GM12892 (cell line): ENCODE results near the gene CNGA3.
"Not testable (repeated sequence)": the region's sequence is repeated elsewhere in the genome, so short reads cannot be mapped to it uniquely, and the experiment has no call there.

Source experiments
- POLR2A ChIP-seq: IDR thresholded peaks from 2 replicates; pipeline ENCODE4 v1.6.1; 2011; ENCODE audit warnings: low read depth, low read length, control low read depth
- POLR2AphosphoS5 ChIP-seq: IDR thresholded peaks from 2 replicates; pipeline ENCODE4 v1.6.1; 2011; ENCODE audit warnings: low read depth, low read length, control low read depth
- TAF1 ChIP-seq: IDR thresholded peaks from 2 replicates; pipeline ENCODE4 v1.6.1; 2011; ENCODE audit warnings: low read depth, mild to moderate bottlenecking, control low read depth, low read length, borderline replicate concordance

DNA sequence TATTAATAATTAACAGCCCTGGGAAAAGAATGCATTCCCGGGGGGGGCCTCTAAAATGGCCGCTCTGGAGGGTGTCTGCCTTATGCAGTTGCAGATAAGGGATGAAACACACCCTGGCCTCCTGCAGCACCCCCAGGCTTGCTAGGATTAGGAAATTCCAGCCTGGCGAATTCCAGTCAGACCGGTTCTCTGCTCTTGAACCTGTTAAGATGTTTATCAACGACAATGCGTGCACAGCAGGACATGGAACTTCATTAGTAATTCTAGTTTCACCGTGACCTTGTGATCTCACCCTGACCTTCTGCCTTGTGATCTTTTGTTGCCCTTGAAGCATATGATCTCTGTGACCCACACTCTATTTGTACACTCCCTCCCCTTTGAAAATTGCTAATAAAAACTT is 68.0 kb downstream of the CNGA3 start:
- not testable (repeated sequence) for TF ChIP-seq POLR2A, POLR2AphosphoS5, TAF1
